HepG2 (cell line): Measurements from ENCODE around the gene WDR35. TPM values are rescaled to one million over a fixed set of nuclear protein-coding genes. Genes with fewer than 3 reads are reported as not detected.

ENCODE experiments used
- FOXJ3 ChIP-seq: sonication (generic); formaldehyde crosslinking; IDR thresholded peaks from 2 replicates; pipeline ENCODE4 v1.4.0; 2020; ENCODE audit warnings: missing genetic modification reagents, mild to moderate bottlenecking, borderline replicate concordance
- FOXK1 ChIP-seq: sonication (generic); formaldehyde crosslinking; IDR thresholded peaks from 2 replicates; pipeline ENCODE4 v1.4.0; 2020; ENCODE audit warnings: low read depth, missing genetic modification reagents, borderline replicate concordance
- GATAD2A ChIP-seq: IDR thresholded peaks from 2 replicates; pipeline ENCODE4 v1.6.1; 2016
- GLI4 ChIP-seq: sonication (generic); formaldehyde crosslinking; IDR thresholded peaks from 2 replicates; pipeline ENCODE4 v1.5.1; 2020; ENCODE audit warnings: missing genetic modification reagents, mild to moderate bottlenecking, moderate library complexity, borderline replicate concordance
- SKI ChIP-seq: fragments of 450-650 bp; IDR thresholded peaks from one replicate; pipeline ENCODE4 v1.6.1; 2018; ENCODE audit warnings: mild to moderate bottlenecking; ENCODE audit not compliant: partially characterized antibody
- ZNF547 ChIP-seq: sonication (generic); formaldehyde crosslinking; IDR thresholded peaks from 2 replicates; pipeline ENCODE4 v1.5.1; 2020; ENCODE audit warnings: mild to moderate bottlenecking, missing genetic modification reagents
- polyA plus RNA-seq, 8 experiments: library from polyadenylated mRNA; depleted of rRNA in 3 of 8; stranded (reverse) in 7 of 8; unstranded in 1 of 8; fragments of >200 nt; fragmentation: Illumina TruSeq in 4 of 8; extraction: Trizol in 4 of 8; gene quantifications; 2 replicates each; pipeline versions ENCODE4 v1.2.1 to v1.2.3, GENCODE V29; 2011 to 2016; ENCODE audit warnings: low read depth in 4 of 8, missing spikeins in 1 of 8, mixed read lengths in 1 of 8; ENCODE audit not compliant: insufficient read depth in 1 of 8
- total RNA-seq, 5 experiments: library from RNA; depleted of rRNA; stranded (reverse); fragments of >200 nt; fragmentation: Illumina TruSeq; extraction: Trizol; gene quantifications; 2 replicates each; pipeline ENCODE4 v1.2.3, GENCODE V29; 2016; ENCODE audit warnings: low read depth in 1 of 5
- TF ChIP-seq, protein P1 (sequence below): sonication (generic); formaldehyde crosslinking; IDR thresholded peaks from 2 replicates; pipeline ENCODE4 v1.5.1; 2020; ENCODE audit warnings: mild to moderate bottlenecking, missing genetic modification reagents, moderate library complexity
- TF ChIP-seq, protein P2 (sequence below): IDR thresholded peaks from 2 replicates; pipeline ENCODE4 v1.6.1; 2016; ENCODE audit warnings: low read depth, missing genetic modification reagents, missing compliant biosample characterization
- TF ChIP-seq, protein P3 (sequence below): sonication (generic); formaldehyde crosslinking; IDR thresholded peaks from 2 replicates; pipeline ENCODE4 v1.9.0; 2021; ENCODE audit warnings: mild to moderate bottlenecking, missing genetic modification reagents

Gene WDR35
- total and polyA plus RNA-seq, 2 of the 13 experiments (the other 11 are each of a cell fraction or from before 2014, with no cell fraction given) = 11.1 to 19.6 TPM

DNA sequence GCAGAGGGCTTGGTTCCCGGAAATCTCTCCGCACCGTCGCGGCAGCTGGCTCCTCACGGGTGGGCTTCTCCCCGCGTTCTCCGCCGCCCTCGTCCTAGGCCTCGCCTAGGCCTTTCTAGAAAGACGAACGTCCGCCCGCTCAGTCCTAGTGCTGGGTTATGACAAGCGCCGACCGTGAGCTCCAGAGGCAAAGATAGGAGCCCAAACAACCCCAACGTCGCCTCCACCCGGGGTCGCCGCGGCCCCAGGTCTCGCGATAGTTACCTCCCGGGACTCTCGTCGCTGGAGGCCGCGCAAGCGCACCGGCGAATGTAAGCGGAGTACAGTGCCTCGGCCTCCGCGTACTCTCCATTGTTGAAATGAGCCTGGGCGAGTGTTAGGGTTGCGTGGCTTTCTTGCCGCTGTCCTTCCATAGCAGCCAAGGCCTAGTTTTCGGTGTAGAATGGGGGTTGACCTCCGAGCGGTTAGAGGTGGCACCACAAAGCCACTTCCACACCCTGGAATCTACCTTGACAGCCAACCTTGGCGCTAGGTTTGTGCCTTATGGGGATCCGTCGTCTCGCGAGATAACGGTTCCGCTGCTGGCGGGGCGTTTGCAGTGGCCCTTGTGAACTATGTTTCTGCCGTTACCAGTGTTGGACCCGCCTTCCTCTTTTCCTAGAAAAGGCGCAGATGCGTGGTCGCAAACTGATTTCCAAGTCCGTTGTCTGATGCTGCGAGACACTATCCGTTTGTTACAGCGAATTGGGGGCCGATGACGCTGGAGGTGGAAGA is 88.3 kb downstream of the WDR35 start, which contains the start of gene TTC32 (continued):
- TF ChIP-seq, protein P1, sequence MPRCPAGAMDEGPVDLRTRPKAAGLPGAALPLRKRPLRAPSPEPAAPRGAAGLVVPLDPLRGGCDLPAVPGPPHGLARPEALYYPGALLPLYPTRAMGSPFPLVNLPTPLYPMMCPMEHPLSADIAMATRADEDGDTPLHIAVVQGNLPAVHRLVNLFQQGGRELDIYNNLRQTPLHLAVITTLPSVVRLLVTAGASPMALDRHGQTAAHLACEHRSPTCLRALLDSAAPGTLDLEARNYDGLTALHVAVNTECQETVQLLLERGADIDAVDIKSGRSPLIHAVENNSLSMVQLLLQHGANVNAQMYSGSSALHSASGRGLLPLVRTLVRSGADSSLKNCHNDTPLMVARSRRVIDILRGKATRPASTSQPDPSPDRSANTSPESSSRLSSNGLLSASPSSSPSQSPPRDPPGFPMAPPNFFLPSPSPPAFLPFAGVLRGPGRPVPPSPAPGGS (CRISPR knock-in tag) = peak; percentile 96; the same call in 1 of the 2 replicates
- TF ChIP-seq GLI4 (CRISPR knock-in tag) (peak; percentile 98; the same call in 1 of the 2 replicates), FOXK1 (0 out of 2 replicates have a peak, but pooled peaks have one; percentile 74), SKI (peak; percentile 35), ZNF547 (peak; percentile 96), GATAD2A (CRISPR knock-in tag) (peak; percentile 33; the same call in 1 of the 2 replicates), FOXJ3 (CRISPR knock-in tag) (peak; percentile 87)
- TF ChIP-seq, protein P2, sequence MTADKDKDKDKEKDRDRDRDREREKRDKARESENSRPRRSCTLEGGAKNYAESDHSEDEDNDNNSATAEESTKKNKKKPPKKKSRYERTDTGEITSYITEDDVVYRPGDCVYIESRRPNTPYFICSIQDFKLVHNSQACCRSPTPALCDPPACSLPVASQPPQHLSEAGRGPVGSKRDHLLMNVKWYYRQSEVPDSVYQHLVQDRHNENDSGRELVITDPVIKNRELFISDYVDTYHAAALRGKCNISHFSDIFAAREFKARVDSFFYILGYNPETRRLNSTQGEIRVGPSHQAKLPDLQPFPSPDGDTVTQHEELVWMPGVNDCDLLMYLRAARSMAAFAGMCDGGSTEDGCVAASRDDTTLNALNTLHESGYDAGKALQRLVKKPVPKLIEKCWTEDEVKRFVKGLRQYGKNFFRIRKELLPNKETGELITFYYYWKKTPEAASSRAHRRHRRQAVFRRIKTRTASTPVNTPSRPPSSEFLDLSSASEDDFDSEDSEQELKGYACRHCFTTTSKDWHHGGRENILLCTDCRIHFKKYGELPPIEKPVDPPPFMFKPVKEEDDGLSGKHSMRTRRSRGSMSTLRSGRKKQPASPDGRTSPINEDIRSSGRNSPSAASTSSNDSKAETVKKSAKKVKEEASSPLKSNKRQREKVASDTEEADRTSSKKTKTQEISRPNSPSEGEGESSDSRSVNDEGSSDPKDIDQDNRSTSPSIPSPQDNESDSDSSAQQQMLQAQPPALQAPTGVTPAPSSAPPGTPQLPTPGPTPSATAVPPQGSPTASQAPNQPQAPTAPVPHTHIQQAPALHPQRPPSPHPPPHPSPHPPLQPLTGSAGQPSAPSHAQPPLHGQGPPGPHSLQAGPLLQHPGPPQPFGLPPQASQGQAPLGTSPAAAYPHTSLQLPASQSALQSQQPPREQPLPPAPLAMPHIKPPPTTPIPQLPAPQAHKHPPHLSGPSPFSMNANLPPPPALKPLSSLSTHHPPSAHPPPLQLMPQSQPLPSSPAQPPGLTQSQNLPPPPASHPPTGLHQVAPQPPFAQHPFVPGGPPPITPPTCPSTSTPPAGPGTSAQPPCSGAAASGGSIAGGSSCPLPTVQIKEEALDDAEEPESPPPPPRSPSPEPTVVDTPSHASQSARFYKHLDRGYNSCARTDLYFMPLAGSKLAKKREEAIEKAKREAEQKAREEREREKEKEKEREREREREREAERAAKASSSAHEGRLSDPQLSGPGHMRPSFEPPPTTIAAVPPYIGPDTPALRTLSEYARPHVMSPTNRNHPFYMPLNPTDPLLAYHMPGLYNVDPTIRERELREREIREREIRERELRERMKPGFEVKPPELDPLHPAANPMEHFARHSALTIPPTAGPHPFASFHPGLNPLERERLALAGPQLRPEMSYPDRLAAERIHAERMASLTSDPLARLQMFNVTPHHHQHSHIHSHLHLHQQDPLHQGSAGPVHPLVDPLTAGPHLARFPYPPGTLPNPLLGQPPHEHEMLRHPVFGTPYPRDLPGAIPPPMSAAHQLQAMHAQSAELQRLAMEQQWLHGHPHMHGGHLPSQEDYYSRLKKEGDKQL (CRISPR knock-in tag) = peak; percentile 9; the same call in 1 of the 2 replicates
- TF ChIP-seq, protein P3, sequence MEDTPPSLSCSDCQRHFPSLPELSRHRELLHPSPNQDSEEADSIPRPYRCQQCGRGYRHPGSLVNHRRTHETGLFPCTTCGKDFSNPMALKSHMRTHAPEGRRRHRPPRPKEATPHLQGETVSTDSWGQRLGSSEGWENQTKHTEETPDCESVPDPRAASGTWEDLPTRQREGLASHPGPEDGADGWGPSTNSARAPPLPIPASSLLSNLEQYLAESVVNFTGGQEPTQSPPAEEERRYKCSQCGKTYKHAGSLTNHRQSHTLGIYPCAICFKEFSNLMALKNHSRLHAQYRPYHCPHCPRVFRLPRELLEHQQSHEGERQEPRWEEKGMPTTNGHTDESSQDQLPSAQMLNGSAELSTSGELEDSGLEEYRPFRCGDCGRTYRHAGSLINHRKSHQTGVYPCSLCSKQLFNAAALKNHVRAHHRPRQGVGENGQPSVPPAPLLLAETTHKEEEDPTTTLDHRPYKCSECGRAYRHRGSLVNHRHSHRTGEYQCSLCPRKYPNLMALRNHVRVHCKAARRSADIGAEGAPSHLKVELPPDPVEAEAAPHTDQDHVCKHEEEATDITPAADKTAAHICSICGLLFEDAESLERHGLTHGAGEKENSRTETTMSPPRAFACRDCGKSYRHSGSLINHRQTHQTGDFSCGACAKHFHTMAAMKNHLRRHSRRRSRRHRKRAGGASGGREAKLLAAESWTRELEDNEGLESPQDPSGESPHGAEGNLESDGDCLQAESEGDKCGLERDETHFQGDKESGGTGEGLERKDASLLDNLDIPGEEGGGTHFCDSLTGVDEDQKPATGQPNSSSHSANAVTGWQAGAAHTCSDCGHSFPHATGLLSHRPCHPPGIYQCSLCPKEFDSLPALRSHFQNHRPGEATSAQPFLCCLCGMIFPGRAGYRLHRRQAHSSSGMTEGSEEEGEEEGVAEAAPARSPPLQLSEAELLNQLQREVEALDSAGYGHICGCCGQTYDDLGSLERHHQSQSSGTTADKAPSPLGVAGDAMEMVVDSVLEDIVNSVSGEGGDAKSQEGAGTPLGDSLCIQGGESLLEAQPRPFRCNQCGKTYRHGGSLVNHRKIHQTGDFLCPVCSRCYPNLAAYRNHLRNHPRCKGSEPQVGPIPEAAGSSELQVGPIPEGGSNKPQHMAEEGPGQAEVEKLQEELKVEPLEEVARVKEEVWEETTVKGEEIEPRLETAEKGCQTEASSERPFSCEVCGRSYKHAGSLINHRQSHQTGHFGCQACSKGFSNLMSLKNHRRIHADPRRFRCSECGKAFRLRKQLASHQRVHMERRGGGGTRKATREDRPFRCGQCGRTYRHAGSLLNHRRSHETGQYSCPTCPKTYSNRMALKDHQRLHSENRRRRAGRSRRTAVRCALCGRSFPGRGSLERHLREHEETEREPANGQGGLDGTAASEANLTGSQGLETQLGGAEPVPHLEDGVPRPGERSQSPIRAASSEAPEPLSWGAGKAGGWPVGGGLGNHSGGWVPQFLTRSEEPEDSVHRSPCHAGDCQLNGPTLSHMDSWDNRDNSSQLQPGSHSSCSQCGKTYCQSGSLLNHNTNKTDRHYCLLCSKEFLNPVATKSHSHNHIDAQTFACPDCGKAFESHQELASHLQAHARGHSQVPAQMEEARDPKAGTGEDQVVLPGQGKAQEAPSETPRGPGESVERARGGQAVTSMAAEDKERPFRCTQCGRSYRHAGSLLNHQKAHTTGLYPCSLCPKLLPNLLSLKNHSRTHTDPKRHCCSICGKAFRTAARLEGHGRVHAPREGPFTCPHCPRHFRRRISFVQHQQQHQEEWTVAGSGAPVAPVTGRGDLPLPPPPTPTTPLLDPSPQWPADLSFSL (CRISPR knock-in tag) = peak; percentile 46; the same call in 1 of the 2 replicates
